Mesothelial cell of epicardium (in vitro differentiated cells): ENCODE results near the gene HYAL4. TPM values are rescaled to one million over a fixed set of nuclear protein-coding genes. Genes with fewer than 3 reads are reported as not detected.
"Not testable (repeated sequence)": the region's sequence is repeated elsewhere in the genome, so short reads cannot be mapped to it uniquely, and the experiment has no call there.

Experiments used
- DNase-seq, 2 experiments: peaks; one replicate each; pipeline ENCODE4 v3.0.0; 2021; ENCODE audit warnings: low spot score in 2 of 2; ENCODE audit not compliant: unreplicated experiment in 2 of 2
- H3K27ac Mint-ChIP-seq: 2 replicates; pipeline ENCODE4 v1.8.0; 2021; ENCODE audit warnings: mixed read lengths
- H3K27me3 Mint-ChIP-seq: 2 replicates; pipeline ENCODE4 v1.8.0; 2021; ENCODE audit warnings: low read depth, mixed read lengths
- H3K36me3 Mint-ChIP-seq: 2 replicates; pipeline ENCODE4 v1.8.0; 2021; ENCODE audit warnings: mixed read lengths
- H3K4me1 Mint-ChIP-seq: 2 replicates; pipeline ENCODE4 v1.8.0; 2021; ENCODE audit warnings: mixed read lengths
- H3K4me3 Mint-ChIP-seq: 2 replicates; pipeline ENCODE4 v1.8.0; 2021; ENCODE audit warnings: mild to moderate bottlenecking, moderate library complexity, mixed read lengths
- H3K9me3 Mint-ChIP-seq: 2 replicates; pipeline ENCODE4 v1.8.0; 2021; ENCODE audit warnings: mixed read lengths
- total RNA-seq: library from RNA; stranded (reverse); gene quantifications from 3 replicates; pipeline ENCODE4 v1.2.1, GENCODE V29; 2021
- TF ChIP-seq, protein P1 (sequence below): fragments of 200-600 bp; sonication (generic); IDR thresholded peaks from one replicate; pipeline ENCODE4 v1.5.0; 2021; ENCODE audit warnings: antibody characterized with exemption; ENCODE audit not compliant: unreplicated experiment

Gene HYAL4
- total RNA-seq, 1 donor from 2014 or later, result not detected

DNA sequence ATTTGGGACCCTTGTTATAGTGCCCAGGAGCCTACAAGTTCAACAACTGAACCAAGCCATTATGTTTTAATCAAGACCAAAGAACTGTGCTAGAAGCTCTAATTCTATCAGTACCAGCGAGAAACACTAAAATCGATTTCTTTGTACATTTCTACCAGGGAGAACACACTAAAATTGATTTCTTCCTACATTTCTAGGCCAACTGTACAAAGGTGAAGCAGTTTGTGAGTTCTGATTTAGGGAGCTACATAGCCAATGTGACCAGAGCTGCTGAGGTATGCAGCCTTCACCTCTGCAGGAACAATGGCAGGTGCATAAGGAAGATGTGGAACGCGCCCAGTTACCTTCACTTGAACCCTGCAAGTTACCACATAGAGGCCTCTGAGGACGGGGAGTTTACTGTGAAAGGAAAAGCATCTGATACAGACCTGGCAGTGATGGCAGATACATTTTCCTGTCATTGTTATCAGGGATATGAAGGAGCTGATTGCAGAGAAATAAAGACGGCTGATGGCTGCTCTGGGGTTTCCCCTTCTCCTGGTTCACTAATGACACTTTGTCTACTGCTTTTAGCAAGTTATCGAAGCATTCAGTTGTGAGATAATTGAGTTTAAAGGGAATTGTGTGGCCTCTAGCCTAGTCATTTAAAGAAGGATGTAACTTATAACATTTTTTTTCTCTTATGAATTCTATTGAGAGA lies 31.7 kb downstream of the HYAL4 start:
- no peak overlapping the region for H3K27ac Mint-ChIP-seq
- no peak overlapping the region for H3K4me3 Mint-ChIP-seq

DNA sequence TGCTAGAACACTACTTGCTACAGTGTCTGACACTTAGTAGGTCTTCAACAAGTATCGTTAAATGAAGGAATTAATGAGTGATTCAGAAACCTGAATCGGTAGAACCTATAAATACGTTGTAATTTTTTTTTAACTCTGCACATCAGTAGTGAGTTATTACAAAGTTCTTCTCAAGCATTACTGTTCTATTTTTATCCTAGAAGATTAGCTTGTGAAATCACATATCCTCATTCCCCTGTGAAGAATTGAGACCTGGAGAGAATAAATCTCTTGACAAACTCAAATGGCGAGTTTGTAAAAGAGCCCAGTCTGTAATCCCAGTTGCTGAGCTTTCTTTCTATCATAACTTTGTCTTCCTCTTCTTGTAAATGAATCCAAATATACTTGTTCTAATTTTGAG lies 34.7 kb downstream of the HYAL4 start:
- Mint-ChIP-seq H3K9me3 (no peaks in the 10 kb centered on the region), H3K27me3 (no peaks in the 10 kb centered on the region), H3K36me3 (no peaks in the 10 kb centered on the region), H3K27ac (no peak overlapping the region), H3K4me3 (no peak overlapping the region), H3K4me1 (no peaks in the 10 kb centered on the region)
- TF ChIP-seq, protein P1, sequence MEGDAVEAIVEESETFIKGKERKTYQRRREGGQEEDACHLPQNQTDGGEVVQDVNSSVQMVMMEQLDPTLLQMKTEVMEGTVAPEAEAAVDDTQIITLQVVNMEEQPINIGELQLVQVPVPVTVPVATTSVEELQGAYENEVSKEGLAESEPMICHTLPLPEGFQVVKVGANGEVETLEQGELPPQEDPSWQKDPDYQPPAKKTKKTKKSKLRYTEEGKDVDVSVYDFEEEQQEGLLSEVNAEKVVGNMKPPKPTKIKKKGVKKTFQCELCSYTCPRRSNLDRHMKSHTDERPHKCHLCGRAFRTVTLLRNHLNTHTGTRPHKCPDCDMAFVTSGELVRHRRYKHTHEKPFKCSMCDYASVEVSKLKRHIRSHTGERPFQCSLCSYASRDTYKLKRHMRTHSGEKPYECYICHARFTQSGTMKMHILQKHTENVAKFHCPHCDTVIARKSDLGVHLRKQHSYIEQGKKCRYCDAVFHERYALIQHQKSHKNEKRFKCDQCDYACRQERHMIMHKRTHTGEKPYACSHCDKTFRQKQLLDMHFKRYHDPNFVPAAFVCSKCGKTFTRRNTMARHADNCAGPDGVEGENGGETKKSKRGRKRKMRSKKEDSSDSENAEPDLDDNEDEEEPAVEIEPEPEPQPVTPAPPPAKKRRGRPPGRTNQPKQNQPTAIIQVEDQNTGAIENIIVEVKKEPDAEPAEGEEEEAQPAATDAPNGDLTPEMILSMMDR, result no peak
- DNase-seq, result no peak

More for the DNA sequence above, 31.7 kb downstream of the HYAL4 start:
- Mint-ChIP-seq H3K27me3 (no peaks in the 10 kb centered on the region), H3K9me3 (no peaks in the 10 kb centered on the region), H3K4me1 (peaks cover 4% of the 10 kb centered on the region), H3K36me3 (no peaks in the 10 kb centered on the region)
- DNase-seq, result no peak
- TF ChIP-seq, protein P1, result no peak

- Mint-ChIP-seq H3K9me3 (peaks cover 5% of the 10 kb centered on the region), H3K4me3 (no peak overlapping the region), H3K27ac (no peak overlapping the region), H3K36me3 (no peaks in the 10 kb centered on the region), H3K4me1 (no peaks in the 10 kb centered on the region), H3K27me3 (no peaks in the 10 kb centered on the region)
- TF ChIP-seq, protein P1, result no peak
- DNase-seq, result no peak
Measured at GRCh38 chr7:123881300-123881699, 36.3 kb downstream of the HYAL4 start.

GRCh38 chr7:123883154-123883553 lies 38.2 kb downstream of the HYAL4 start:
- Mint-ChIP-seq H3K9me3 (peaks cover 11% of the 10 kb centered on the region), H3K4me3 (no peak overlapping the region), H3K27ac (no peak overlapping the region), H3K36me3 (no peaks in the 10 kb centered on the region), H3K27me3 (no peaks in the 10 kb centered on the region), H3K4me1 (no peaks in the 10 kb centered on the region)
- TF ChIP-seq, protein P1, result no peak
- no peak for DNase-seq

DNA sequence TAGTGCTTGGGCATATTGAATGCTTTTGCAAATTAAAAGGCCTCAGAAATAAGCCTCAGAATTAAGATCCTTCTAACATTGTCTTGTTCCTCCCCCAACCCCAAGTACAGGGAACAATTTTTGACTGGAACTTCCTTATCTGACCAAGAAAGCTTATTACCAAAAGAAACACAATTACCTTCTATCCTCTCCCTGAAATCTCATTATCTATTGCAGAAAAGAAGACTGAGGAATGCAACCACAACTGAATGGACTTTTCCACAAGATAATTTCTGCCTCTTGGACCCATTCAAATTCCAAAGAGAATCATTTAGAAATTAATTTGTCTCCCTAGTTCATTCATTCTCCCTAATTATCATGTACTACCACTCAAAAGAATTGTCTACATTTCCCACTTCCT lies 43.2 kb downstream of the HYAL4 start:
- DNase-seq, result no peak
- H3K27ac Mint-ChIP-seq, result no peak overlapping the region
- H3K4me3 Mint-ChIP-seq, result no peak overlapping the region
- no peaks in the 10 kb centered on the region for H3K36me3 Mint-ChIP-seq
- H3K27me3 Mint-ChIP-seq, result no peaks in the 10 kb centered on the region
- peaks cover 25% of the 10 kb centered on the region for H3K9me3 Mint-ChIP-seq
- no peaks in the 10 kb centered on the region for H3K4me1 Mint-ChIP-seq
- TF ChIP-seq, protein P1, result no peak

DNA sequence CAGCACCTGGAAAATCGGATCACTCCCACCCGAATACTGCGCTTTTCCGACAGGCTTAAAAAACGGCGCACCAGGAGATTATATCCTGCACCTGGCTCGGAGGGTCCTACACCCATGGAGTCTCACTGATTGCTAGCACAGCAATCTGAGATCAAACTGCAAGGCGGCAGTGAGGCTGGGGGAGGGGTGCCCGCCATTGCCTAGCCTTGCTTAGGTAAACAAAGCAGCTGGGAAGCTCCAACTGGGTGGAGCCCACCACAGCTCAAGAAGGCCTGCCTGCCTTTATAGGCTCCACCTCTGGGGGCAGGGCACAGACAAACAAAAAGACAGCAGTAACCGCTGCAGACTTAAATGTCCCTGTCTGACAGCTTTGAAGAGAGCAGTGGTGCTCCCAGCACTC lies 49.8 kb downstream of the HYAL4 start:
- H3K27ac Mint-ChIP-seq, H3K4me3 Mint-ChIP-seq, H3K4me1 Mint-ChIP-seq, DNase-seq, H3K36me3 Mint-ChIP-seq, H3K27me3 Mint-ChIP-seq: not testable (repeated sequence)
- peaks cover 32% of the 10 kb centered on the region for H3K9me3 Mint-ChIP-seq
